ENCODE measurements around the gene RALY.

GRCh38 chr20:34037767-34038166, 44.1 kb downstream of the RALY start:
- TF ChIP-seq POLR2AphosphoS5 (IDR thresholded peaks at IDR 0.05; ENCODE audit: low read depth, low read length) = no peak
- no peak for TF ChIP-seq CTCF (IDR thresholded peaks at IDR 0.05)
